ENCODE results near the gene CYTL1.
"Not testable (repeated sequence)": the region's sequence is repeated elsewhere in the genome, so short reads cannot be mapped to it uniquely, and the experiment has no call there.

CYTL1 gene

GRCh38 chr4:4996935-4997334 lies 22.3 kb downstream of the CYTL1 start:
- DNase-seq: not testable (repeated sequence)

- DNase-seq: no peak
Observed at GRCh38 chr4:4995908-4996265, 23.4 kb downstream of the CYTL1 start.

DNA sequence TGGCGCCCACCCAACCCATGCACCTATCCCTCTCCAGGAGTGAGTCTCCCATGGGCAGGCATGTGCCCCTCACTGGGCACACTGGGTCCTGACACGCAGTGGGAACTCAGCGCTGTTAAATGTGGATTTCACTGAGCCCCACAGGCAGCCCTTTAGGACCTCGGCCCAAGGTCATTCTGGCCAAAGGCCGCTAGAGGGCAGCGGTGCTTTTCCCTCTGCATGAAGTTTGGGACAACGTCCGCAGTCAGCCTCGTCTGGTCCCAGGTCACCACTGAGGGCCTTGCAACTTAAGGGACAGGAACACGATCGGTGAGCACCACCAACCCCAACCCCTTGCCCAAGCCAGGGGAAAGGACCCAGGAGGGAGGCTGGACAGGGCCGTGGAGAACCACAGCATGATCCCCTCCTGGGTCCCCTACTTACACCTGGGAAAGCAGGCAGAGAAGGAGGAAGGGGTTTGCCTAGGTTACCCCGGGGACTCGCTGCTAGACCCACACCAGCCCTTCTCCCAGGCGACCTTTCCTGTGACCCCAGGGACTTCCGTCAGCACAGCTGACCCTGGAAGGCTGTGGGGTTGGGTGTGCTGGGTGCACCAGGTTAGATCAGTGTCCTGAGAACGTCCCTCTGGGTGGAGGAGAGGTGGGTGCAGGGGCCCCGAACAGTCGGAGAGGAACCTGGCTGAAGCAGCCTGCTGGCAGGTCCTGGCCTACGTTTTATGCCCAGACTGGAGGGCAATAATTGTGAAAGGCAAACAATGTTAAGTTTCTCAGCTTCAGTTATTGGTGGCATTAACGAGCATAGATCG lies 24.0 kb downstream of the CYTL1 start:
- DNase-seq: peak; percentile 27 to 39

GRCh38 chr4:4994312-4995097 lies 24.8 kb downstream of the CYTL1 start:
- no peak for DNase-seq

DNA sequence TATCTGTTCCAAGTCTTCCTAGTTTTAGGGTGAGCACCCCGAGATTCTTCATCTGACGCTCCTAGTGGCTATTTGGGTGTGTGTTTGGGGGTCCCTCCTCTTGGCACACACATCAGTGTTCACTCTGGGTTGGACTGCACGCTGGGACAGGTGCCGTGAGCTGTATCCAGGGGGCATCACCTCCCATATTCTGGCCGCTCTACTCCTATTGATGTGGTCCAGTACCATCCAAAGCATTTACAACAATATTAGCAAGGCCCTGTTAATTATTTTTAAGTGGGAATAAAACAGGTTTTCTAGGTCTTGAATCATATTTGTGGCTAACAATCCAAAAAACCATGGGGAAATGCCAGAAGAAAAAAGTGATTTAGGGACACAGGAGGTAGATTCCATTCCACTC lies 26.4 kb downstream of the CYTL1 start:
- DNase-seq: no peak

- no peak for DNase-seq
Observed at GRCh38 chr4:4991541-4992099, 27.6 kb downstream of the CYTL1 start.

DNA sequence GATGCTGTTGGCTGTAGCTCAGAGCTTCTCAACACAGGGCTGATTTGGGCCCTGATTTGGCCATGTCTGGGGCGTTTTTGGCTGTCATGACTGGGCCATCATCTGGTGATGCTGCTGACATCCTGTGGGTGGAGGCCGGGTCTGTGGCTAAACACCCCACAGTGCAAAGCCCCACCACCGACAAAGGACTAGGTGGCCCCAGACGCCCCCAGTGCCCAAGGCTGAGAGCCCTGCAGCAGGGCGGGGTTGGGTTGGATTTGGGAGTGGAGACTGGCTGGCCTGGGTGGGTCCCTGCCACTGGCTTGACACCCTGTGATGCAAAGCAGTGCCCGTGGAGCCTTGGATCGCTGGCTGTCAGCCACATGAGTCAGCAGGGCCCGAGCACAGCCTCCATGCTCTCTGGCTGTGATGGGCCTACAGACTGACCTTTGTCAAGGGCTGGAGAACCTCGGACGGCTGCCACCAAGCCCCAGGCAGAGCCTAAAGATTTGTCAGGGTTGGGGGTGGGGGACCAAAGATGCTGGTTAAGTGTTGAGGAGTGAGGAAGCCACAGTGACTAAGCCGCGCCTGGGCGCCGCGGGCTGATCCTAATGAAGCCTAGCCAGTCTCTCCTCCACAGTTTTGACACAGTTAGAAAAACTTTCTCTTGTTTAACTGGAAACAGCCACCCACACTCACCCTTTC lies 28.3 kb downstream of the CYTL1 start:
- no peak for DNase-seq

- DNase-seq: no peak
Observed at GRCh38 chr4:4990329-4990728, 28.9 kb downstream of the CYTL1 start.

GRCh38 chr4:4989083-4989622 lies 30.1 kb downstream of the CYTL1 start:
- no peak for DNase-seq

DNA sequence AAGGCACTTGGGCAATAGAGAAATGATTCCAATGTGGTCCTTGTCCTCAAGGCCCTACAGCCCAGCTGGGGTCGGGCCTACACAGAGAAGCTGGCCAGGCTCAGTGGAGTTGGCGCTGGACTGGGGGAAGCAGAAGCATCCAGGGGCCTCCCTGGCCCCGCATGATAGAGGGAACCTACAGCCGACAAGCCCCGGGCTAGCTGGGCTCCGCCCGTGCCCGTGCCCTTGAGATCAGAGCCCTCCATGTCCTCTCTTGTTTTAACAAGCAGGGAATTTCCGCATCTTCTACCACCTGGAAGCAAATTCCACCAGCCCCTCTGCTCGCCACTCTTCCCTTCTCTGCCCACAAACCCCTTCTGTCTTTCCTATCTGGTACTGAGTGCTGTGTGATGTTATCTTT lies 31.6 kb downstream of the CYTL1 start:
- DNase-seq: no peak

GRCh38 chr4:4986841-4987240 lies 32.4 kb downstream of the CYTL1 start:
- no peak for DNase-seq

GRCh38 chr4:4985844-4986243 lies 33.4 kb downstream of the CYTL1 start:
- no peak for DNase-seq

GRCh38 chr4:4985036-4985435 lies 34.2 kb downstream of the CYTL1 start:
- no peak for DNase-seq

DNA sequence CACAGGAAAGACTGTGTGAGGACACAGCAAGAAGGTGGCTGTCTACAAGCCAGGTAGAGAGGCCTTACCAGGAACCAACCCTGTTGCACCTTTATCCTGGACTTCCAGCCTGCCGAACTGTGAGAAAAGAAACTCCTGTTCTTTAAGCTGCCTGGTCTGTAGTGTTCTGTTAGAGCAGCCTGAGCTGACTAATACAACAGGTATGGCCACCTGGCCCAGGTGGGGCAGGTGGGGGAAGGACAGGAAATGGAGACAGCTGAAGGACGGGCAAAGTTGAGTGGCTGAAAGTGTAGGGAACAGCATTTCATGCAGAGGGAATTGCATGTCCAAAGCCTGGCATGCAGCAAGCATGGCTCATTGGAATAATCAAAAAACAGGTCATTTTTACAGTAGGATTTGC lies 35.1 kb downstream of the CYTL1 start:
- DNase-seq: no peak

- DNase-seq: no peak
Observed at GRCh38 chr4:4981827-4982226, 37.4 kb downstream of the CYTL1 start.

DNA sequence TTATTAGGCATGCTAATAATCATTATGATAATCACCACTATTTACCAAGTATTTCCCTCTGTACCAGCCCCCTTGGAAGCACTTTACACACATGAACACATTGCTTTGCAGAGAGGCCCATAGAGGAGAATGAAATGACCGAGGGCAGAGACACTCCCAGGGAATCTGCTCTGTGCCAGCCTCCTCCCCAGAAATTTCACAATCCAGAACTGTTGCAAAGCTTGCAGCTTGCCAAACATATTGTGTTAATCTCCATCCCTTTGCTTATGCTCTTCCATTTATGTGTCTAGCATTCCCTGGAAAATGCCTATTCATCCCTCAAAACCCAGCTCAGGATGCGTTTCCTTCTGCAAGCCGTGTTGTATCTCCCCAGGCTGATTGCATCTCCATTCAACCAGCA lies 37.8 kb downstream of the CYTL1 start:
- no peak for DNase-seq

- DNase-seq: no peak
Observed at GRCh38 chr4:4980621-4981230, 38.5 kb downstream of the CYTL1 start.

GRCh38 chr4:4979971-4980370 lies 39.3 kb downstream of the CYTL1 start:
- no peak for DNase-seq

- DNase-seq: no peak
Observed at GRCh38 chr4:4974727-4975126, 44.5 kb downstream of the CYTL1 start.

DNA sequence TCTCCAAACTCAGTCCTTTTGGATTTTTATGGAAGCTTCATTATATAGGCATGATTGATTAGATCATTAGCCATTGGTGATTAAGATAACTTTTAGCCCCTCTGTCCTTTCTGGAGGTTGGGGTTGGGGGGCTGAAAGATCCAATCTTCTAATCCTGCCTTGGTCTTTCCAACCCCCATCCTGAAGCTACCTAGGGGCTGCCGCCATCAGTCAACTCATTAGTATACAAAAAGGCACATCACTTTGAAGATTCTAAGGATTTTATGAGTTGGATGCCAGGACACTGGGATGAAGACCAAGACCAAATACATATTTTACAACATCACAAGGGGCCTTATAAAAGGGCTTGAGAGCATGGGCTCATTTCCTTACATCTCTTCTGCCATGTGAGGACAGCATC lies 47.5 kb downstream of the CYTL1 start:
- DNase-seq: no peak

- no peak for DNase-seq
Observed at GRCh38 chr4:4969298-4969697, 50.0 kb downstream of the CYTL1 start.

DNA sequence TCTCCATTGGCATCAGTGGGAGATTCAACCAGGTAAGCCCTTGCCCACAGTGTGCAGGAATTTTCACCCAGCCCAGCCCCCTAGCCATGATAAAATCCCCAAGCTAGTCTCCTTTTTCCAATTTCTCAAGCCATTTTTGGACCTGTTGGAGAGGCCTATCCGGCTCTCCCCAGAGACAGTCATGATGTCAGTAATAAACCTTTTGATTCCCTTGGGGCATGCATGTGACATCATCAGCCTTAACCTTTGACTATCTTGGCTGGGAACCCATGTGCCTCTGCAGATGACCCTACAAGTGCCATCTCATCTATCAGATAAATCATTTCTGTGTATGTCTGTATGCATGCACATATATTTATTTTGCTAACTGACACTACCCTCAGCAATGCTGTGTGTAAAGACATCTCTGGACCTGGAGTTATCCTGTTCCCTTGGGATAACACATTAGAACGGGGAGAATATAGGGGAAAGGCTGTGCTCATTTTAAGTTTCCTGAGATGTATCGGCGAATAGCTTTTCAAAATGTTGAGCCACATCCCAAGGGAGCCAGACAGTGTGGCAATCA lies 51.0 kb downstream of the CYTL1 start:
- DNase-seq: no peak
